NB4 (cell line): ENCODE data around the gene ZMYND8.
A peak's percentile ranks its signal among the peaks of the same experiment; 100 is the strongest.

Source experiments
- DNase-seq: peaks from one replicate; pipeline ENCODE4 v3.0.0; 2010; ENCODE audit warnings: low read depth
- H3K4me3 ChIP-seq: one replicate; pipeline ENCODE4 v1.5.1; 2011; ENCODE audit warnings: mild to moderate bottlenecking, low read depth, low read length, moderate library complexity
- CTCF ChIP-seq: IDR thresholded peaks from one replicate; pipeline ENCODE4 v1.5.1; 2012; ENCODE audit warnings: low read depth, low read length
- MAX ChIP-seq: IDR thresholded peaks from 2 replicates; pipeline ENCODE4 v1.6.1; 2011; ENCODE audit warnings: low read depth, low read length
- MYC ChIP-seq: IDR thresholded peaks from 2 replicates; pipeline ENCODE4 v1.6.1; 2011; ENCODE audit warnings: low read depth, low read length
- POLR2A ChIP-seq: IDR thresholded peaks from 2 replicates; pipeline ENCODE4 v1.6.1; 2011; ENCODE audit warnings: mild to moderate bottlenecking; ENCODE audit not compliant: insufficient read length; ENCODE audit errors: extremely low read depth

Gene ZMYND8

GRCh38 chr20:47357296-47358038 lies 968 bp upstream of the ZMYND8 start:
- peak; percentile 98 for DNase-seq
- H3K4me3 ChIP-seq: peak overlapping the region; percentile 54

GRCh38 chr20:47356220-47356525 lies 326 bp downstream of the ZMYND8 start:
- DNase-seq: no peak
- TF ChIP-seq CTCF: no peak
- TF ChIP-seq MYC: no peak; the same call in 1 of the 2 replicates
- no peak for TF ChIP-seq MAX
- TF ChIP-seq POLR2A: no peak
- peak overlapping the region; percentile 92 for H3K4me3 ChIP-seq

More at GRCh38 chr20:47357296-47358038, 968 bp upstream of the ZMYND8 start:
- TF ChIP-seq POLR2A (peak; percentile 58), CTCF (no peak), MAX (peak; percentile 31), MYC (peak; percentile 89)

- DNase-seq: peak; percentile 51
- H3K4me3 ChIP-seq: peak overlapping the region; percentile 92
- TF ChIP-seq CTCF (no peak), MAX (no peak), POLR2A (no peak), MYC (no peak)
Observed at GRCh38 chr20:47355489-47356219, 845 bp downstream of the ZMYND8 start.

- no peak for TF ChIP-seq MYC
- peak; percentile 31 for TF ChIP-seq MAX
- H3K4me3 ChIP-seq: peak overlapping the region; percentile 92
- DNase-seq: peak; percentile 47
Observed at GRCh38 chr20:47354714-47355488, 1.6 kb downstream of the ZMYND8 start.

GRCh38 chr20:47354464-47354713 lies 2.1 kb downstream of the ZMYND8 start:
- TF ChIP-seq CTCF (no peak), MAX (no peak), POLR2A (no peak), MYC (no peak)
- peak overlapping the region; percentile 92 for H3K4me3 ChIP-seq
- no peak for DNase-seq
